GM12873 (cell line): ENCODE measurements around the gene LDB3.

Experiments used
- CTCF ChIP-seq: IDR thresholded peaks from 2 replicates; pipeline ENCODE4 v1.5.1; 2012; ENCODE audit warnings: low read depth, mild to moderate bottlenecking, moderate library complexity, low read length, control low read depth; ENCODE audit not compliant: insufficient read depth; ENCODE audit errors: missing control alignments

The LDB3 gene

GRCh38 chr10:86684331-86685097 lies 16.2 kb downstream of the LDB3 start:
- peak; percentile 22 for TF ChIP-seq CTCF

GRCh38 chr10:86685416-86685815 lies 17.1 kb downstream of the LDB3 start:
- no peak for TF ChIP-seq CTCF

GRCh38 chr10:86685893-86686632 lies 17.8 kb downstream of the LDB3 start:
- TF ChIP-seq CTCF = no peak

GRCh38 chr10:86686972-86687371 lies 18.7 kb downstream of the LDB3 start:
- TF ChIP-seq CTCF = no peak

GRCh38 chr10:86687750-86688149 lies 19.4 kb downstream of the LDB3 start:
- TF ChIP-seq CTCF = no peak

GRCh38 chr10:86688398-86688921 lies 20.1 kb downstream of the LDB3 start:
- TF ChIP-seq CTCF = peak; percentile 95

- TF ChIP-seq CTCF = no peak
Observed at GRCh38 chr10:86689146-86689545, 20.8 kb downstream of the LDB3 start.
